HepG2 (cell line): ENCODE measurements around the gene SLC16A14. TPM values are rescaled to one million over a fixed set of nuclear protein-coding genes. Genes with fewer than 3 reads are reported as not detected.

Experiments
- CEBPG ChIP-seq: IDR thresholded peaks from 2 replicates; pipeline ENCODE4 v1.6.1; 2016
- FOXJ3 ChIP-seq: sonication (generic); formaldehyde crosslinking; IDR thresholded peaks from 2 replicates; pipeline ENCODE4 v1.4.0; 2020; ENCODE audit warnings: missing genetic modification reagents, mild to moderate bottlenecking, borderline replicate concordance
- FOXP1 ChIP-seq, 2 experiments: fragments of 450-650 bp in 1 of 2; IDR thresholded peaks; 2 replicates each; pipeline ENCODE4 v1.6.1; 2017 to 2018; ENCODE audit warnings: antibody characterized with exemption in 1 of 2
- GLI4 ChIP-seq: sonication (generic); formaldehyde crosslinking; IDR thresholded peaks from 2 replicates; pipeline ENCODE4 v1.5.1; 2020; ENCODE audit warnings: missing genetic modification reagents, mild to moderate bottlenecking, moderate library complexity, borderline replicate concordance
- GTF2F1 ChIP-seq: fragments of 150-350 bp; IDR thresholded peaks from 2 replicates; pipeline ENCODE4 v1.6.1; 2014; ENCODE audit warnings: low read length
- HOXD1 ChIP-seq: sonication (generic); formaldehyde crosslinking; IDR thresholded peaks from 2 replicates; pipeline ENCODE4 v1.5.0; 2020; ENCODE audit warnings: missing genetic modification reagents
- JARID2 ChIP-seq: sonication (generic); formaldehyde crosslinking; IDR thresholded peaks from 2 replicates; pipeline ENCODE4 v1.8.1; 2023; ENCODE audit warnings: missing genetic modification reagents, inconsistent platforms; ENCODE audit not compliant: insufficient replicate concordance
- KAT8 ChIP-seq: IDR thresholded peaks from 2 replicates; pipeline ENCODE4 v1.6.1; 2016; ENCODE audit warnings: missing genetic modification reagents, missing compliant biosample characterization
- KLF6 ChIP-seq: IDR thresholded peaks from 2 replicates; pipeline ENCODE4 v1.8.0; 2016; ENCODE audit warnings: missing biosample characterization, missing genetic modification reagents
- MTF1 ChIP-seq: sonication (generic); formaldehyde crosslinking; IDR thresholded peaks from 2 replicates; pipeline ENCODE4 v1.5.0; 2020; ENCODE audit warnings: missing genetic modification reagents
- NFE2L2 ChIP-seq: fragments of 150-350 bp; IDR thresholded peaks from 2 replicates; pipeline ENCODE4 v1.6.1; 2014; ENCODE audit warnings: low read length
- NFIB ChIP-seq: sonication (generic); formaldehyde crosslinking; IDR thresholded peaks from 2 replicates; pipeline ENCODE4 v1.9.0; 2021; ENCODE audit warnings: missing genetic modification reagents, mild to moderate bottlenecking, borderline replicate concordance
- NFIC ChIP-seq: IDR thresholded peaks from 2 replicates; pipeline ENCODE4 v1.6.1; 2012; ENCODE audit warnings: mild to moderate bottlenecking, low read length, inconsistent platforms
- NR2F6 ChIP-seq, 2 experiments: IDR thresholded peaks; 2 replicates each; pipeline ENCODE4 v1.6.1; 2016; ENCODE audit warnings: antibody characterized with exemption in 1 of 2, mild to moderate bottlenecking in 1 of 2
- PRMT3 ChIP-seq: sonication (generic); formaldehyde crosslinking; IDR thresholded peaks from 2 replicates; pipeline ENCODE4 v1.8.1; 2022; ENCODE audit warnings: low read depth, mild to moderate bottlenecking, moderate library complexity, missing genetic modification reagents, borderline replicate concordance
- RCOR2 ChIP-seq: IDR thresholded peaks from 2 replicates; pipeline ENCODE4 v1.6.1; 2016; ENCODE audit warnings: missing biosample characterization, missing genetic modification reagents
- TBL1XR1 ChIP-seq: fragments of 150-350 bp; IDR thresholded peaks from 2 replicates; pipeline ENCODE4 v1.6.1; 2014; ENCODE audit warnings: borderline replicate concordance, low read length; ENCODE audit not compliant: partially characterized antibody
- TBX3 ChIP-seq: fragments of 450-650 bp; IDR thresholded peaks from 2 replicates; pipeline ENCODE4 v1.6.1; 2017; ENCODE audit warnings: antibody characterized with exemption, mild to moderate bottlenecking, inconsistent platforms, borderline replicate concordance
- ZFP62 ChIP-seq: sonication (generic); formaldehyde crosslinking; IDR thresholded peaks from 2 replicates; pipeline ENCODE4 v1.4.0; 2020; ENCODE audit warnings: missing genetic modification reagents
- ZMYM2 ChIP-seq: sonication (generic); formaldehyde crosslinking; IDR thresholded peaks from 2 replicates; pipeline ENCODE4 v1.8.0; 2022; ENCODE audit warnings: mild to moderate bottlenecking, missing genetic modification reagents
- ZNF614 ChIP-seq: IDR thresholded peaks from 2 replicates; pipeline ENCODE4 v1.6.1; 2018; ENCODE audit warnings: missing biosample characterization, missing genetic modification reagents, inconsistent platforms, borderline replicate concordance
- ZNF660 ChIP-seq: sonication (generic); formaldehyde crosslinking; IDR thresholded peaks from 2 replicates; pipeline ENCODE4 v1.5.1; 2020; ENCODE audit warnings: mild to moderate bottlenecking, low read depth, missing genetic modification reagents, borderline replicate concordance
- ZSCAN31 ChIP-seq: sonication (generic); formaldehyde crosslinking; IDR thresholded peaks from 2 replicates; pipeline ENCODE4 v1.5.0; 2020; ENCODE audit warnings: low read depth, mild to moderate bottlenecking, missing genetic modification reagents
- polyA plus RNA-seq, 8 experiments: library from polyadenylated mRNA; depleted of rRNA in 3 of 8; stranded (reverse) in 7 of 8; unstranded in 1 of 8; fragments of >200 nt; fragmentation: Illumina TruSeq in 4 of 8; extraction: Trizol in 4 of 8; gene quantifications; 2 replicates each; pipeline versions ENCODE4 v1.2.1 to v1.2.3, GENCODE V29; 2011 to 2016; ENCODE audit warnings: low read depth in 4 of 8, missing spikeins in 1 of 8, mixed read lengths in 1 of 8; ENCODE audit not compliant: insufficient read depth in 1 of 8
- total RNA-seq, 5 experiments: library from RNA; depleted of rRNA; stranded (reverse); fragments of >200 nt; fragmentation: Illumina TruSeq; extraction: Trizol; gene quantifications; 2 replicates each; pipeline ENCODE4 v1.2.3, GENCODE V29; 2016; ENCODE audit warnings: low read depth in 1 of 5
- TF ChIP-seq, protein P1 (sequence below): sonication (generic); formaldehyde crosslinking; IDR thresholded peaks from 2 replicates; pipeline ENCODE4 v1.5.1; 2020; ENCODE audit warnings: missing genetic modification reagents, mild to moderate bottlenecking, borderline replicate concordance
- TF ChIP-seq, protein P2 (sequence below): sonication (generic); formaldehyde crosslinking; IDR thresholded peaks from 2 replicates; pipeline ENCODE4 v1.5.0; 2020; ENCODE audit warnings: missing genetic modification reagents
- TF ChIP-seq, protein P3 (sequence below): sonication (generic); formaldehyde crosslinking; IDR thresholded peaks from 2 replicates; pipeline ENCODE4 v1.8.0; 2022; ENCODE audit warnings: mild to moderate bottlenecking, missing genetic modification reagents; ENCODE audit not compliant: insufficient replicate concordance
- TF ChIP-seq, protein P4 (sequence below): sonication (generic); formaldehyde crosslinking; IDR thresholded peaks from 2 replicates; pipeline ENCODE4 v1.5.1; 2020; ENCODE audit warnings: mild to moderate bottlenecking, missing genetic modification reagents, borderline replicate concordance

Gene SLC16A14
- total and polyA plus RNA-seq, 2 of the 13 experiments (the other 11 are each of a cell fraction or from before 2014, with no cell fraction given) = 0.05 TPM; not detected in 1

DNA sequence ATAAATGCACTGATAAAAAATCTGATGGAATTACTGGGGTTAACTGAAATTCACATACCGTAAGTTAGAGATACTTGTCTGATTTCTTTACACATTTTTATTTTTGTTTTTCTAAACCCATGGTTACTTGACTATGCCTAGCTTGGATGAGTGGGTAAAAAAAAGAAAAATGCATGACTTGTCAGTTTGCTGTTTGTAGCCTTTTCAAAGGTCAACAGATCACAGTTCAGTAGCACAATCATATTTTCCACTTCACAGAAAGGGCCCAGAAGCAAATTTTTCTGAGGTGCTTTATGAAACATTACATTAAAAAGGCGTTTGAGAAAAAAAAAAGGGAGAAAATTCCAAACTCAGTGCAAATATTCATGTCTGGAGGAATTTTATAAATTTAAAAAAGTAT, 16.4 kb downstream of the SLC16A14 start (continued):
- TF ChIP-seq, protein P1, sequence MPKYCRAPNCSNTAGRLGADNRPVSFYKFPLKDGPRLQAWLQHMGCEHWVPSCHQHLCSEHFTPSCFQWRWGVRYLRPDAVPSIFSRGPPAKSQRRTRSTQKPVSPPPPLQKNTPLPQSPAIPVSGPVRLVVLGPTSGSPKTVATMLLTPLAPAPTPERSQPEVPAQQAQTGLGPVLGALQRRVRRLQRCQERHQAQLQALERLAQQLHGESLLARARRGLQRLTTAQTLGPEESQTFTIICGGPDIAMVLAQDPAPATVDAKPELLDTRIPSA = no peak
- TF ChIP-seq NFIC (no peak), HOXD1 (CRISPR knock-in tag) (no peak), ZNF614 (CRISPR knock-in tag) (no peak), ZSCAN31 (no peak), TBX3 (no peak), GLI4 (CRISPR knock-in tag) (no peak), NR2F6 (IDR thresholded peaks at IDR 0.05) (peak; percentile 76; the same call in 1 of the 2 replicates), NR2F6 (CRISPR knock-in tag; IDR thresholded peaks at IDR 0.05) (peak; percentile 52; the same call in 1 of the 2 replicates), FOXJ3 (CRISPR knock-in tag) (no peak), FOXP1 (IDR thresholded peaks at IDR 0.05) (no peak), FOXP1 (CRISPR knock-in tag; IDR thresholded peaks at IDR 0.05) (no peak), MTF1 (CRISPR knock-in tag) (no peak), RCOR2 (no peak), TBL1XR1 (no peak), NFE2L2 (peak; percentile 89), KLF6 (no peak), ZFP62 (CRISPR knock-in tag) (no peak), ZMYM2 (CRISPR knock-in tag) (no peak), GTF2F1 (no peak), PRMT3 (CRISPR knock-in tag) (no peak), JARID2 (CRISPR knock-in tag) (no peak), KAT8 (no peak), NFIB (CRISPR knock-in tag) (no peak), CEBPG (CRISPR knock-in tag) (no peak), ZNF660 (no peak)
- TF ChIP-seq, protein P2, sequence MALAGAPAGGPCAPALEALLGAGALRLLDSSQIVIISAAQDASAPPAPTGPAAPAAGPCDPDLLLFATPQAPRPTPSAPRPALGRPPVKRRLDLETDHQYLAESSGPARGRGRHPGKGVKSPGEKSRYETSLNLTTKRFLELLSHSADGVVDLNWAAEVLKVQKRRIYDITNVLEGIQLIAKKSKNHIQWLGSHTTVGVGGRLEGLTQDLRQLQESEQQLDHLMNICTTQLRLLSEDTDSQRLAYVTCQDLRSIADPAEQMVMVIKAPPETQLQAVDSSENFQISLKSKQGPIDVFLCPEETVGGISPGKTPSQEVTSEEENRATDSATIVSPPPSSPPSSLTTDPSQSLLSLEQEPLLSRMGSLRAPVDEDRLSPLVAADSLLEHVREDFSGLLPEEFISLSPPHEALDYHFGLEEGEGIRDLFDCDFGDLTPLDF (CRISPR knock-in tag) = no peak
- TF ChIP-seq, protein P3, sequence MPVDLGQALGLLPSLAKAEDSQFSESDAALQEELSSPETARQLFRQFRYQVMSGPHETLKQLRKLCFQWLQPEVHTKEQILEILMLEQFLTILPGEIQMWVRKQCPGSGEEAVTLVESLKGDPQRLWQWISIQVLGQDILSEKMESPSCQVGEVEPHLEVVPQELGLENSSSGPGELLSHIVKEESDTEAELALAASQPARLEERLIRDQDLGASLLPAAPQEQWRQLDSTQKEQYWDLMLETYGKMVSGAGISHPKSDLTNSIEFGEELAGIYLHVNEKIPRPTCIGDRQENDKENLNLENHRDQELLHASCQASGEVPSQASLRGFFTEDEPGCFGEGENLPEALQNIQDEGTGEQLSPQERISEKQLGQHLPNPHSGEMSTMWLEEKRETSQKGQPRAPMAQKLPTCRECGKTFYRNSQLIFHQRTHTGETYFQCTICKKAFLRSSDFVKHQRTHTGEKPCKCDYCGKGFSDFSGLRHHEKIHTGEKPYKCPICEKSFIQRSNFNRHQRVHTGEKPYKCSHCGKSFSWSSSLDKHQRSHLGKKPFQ (CRISPR knock-in tag) = no peak
- TF ChIP-seq, protein P4, sequence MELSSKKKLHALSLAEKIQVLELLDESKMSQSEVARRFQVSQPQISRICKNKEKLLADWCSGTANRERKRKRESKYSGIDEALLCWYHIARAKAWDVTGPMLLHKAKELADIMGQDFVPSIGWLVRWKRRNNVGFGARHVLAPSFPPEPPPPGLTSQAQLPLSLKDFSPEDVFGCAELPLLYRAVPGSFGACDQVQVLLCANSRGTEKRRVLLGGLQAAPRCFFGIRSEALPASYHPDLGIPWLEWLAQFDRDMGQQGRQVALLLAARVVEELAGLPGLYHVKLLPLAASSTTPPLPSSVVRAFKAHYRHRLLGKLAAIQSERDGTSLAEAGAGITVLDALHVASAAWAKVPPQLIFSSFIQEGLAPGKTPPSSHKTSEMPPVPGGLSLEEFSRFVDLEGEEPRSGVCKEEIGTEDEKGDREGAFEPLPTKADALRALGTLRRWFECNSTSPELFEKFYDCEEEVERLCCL (CRISPR knock-in tag) = no peak
